OCI-M2 (cell line): ENCODE data around the gene MFAP1.
"Not testable (repeated sequence)": the region's sequence is repeated elsewhere in the genome, so short reads cannot be mapped to it uniquely, and the experiment has no call there.

ENCODE experiments used
- DNase-seq: peaks from one replicate; lab custom pipeline; 2025; ENCODE audit not compliant: unreplicated experiment; lab: John Stamatoyannopoulos, UW

MFAP1 gene

DNA sequence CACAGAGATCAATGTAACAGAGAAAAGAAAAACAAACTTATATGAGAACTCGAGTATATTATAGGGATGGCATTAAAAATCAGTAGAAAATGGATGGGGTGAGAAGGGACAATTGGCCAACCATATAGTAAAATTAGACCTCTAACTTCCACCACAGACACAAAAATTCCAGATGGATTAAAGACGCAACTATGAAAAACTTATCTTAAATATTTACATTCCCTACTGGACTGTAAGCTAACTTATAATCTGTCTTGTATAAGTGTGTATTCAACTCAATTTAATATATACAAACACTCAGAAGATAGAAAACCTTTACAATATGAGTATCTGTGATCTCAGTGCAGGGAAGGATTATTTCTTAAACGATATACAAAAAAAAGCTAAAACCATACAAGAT, 3.0 kb downstream of the MFAP1 start:
- no peak for DNase-seq

DNA sequence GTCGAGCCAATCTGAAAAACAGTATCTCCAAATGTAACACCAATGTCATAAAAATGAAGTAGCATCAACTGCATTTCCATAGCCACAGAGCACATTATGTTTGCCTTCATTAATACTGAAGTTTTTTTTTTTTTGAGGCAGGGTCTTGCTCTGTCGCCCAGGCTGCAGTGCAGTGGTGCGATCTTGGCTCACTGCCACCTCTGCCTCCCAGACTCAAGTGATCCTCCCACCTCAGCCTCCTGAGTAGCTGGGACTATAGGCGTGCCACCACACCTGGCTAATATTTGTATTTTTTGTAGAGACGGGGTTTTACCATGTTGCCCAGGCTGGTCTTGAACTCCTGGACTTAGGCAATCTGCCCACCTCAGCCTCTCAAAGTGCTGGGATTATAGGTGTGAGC, 9.4 kb downstream of the MFAP1 start:
- not testable (repeated sequence) for DNase-seq

DNA sequence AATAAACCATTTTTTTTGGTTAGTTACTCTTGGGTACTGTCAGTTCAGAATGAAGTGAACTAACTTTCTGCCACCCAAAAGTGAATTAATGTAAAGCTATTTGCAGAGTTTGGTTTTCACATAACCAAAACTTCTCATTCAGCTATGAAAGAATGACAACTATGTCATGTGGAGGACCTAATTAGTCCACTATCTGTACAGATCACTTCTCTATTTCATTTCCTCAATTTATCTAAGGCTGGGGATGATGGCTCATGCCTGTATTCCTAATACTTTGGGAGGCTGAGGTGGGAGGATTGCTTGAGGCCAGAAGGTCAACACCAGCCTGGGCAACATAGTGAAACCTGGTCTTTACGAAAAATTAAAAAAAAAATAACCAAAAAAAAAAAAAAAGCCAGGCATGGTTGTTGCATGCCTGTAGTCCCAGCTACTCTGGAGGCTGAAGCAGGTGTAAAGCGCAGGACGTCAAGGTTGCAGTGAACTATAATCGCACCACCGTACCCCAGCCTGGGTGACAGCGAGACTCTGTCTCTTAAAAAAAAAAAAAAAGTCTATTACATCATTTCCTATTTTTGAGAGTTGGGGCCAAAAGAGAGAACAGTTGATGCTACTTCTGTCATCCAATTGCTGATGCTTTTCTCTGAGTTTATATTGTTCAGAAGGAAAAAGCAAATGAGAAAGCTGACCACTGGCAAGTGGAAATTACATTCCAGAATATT, 15.4 kb downstream of the MFAP1 start:
- no peak for DNase-seq

DNA sequence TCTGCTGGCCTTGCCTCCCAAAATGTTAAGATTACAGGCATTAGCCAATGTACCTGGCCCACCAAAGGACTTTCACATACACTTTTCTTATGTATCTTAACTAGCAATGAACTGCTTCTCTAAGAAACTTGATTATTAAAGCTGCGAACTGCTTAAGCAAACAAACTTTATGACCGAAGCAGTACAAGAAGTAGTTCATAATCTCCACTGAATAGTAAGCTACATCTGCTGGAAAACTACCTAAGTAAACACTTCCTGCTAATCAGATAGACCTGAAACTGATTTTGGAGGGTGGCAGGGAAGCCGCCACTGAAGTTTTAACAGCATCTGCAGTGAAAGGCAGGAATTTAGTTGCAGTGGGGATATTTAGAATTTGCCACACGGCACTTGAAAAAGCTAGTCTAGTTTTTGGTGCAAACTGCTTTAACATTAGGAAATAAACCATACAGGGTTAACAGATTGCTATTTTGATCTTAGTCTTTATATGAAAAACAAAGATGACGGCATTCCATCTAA, 16.0 kb downstream of the MFAP1 start:
- no peak for DNase-seq

DNA sequence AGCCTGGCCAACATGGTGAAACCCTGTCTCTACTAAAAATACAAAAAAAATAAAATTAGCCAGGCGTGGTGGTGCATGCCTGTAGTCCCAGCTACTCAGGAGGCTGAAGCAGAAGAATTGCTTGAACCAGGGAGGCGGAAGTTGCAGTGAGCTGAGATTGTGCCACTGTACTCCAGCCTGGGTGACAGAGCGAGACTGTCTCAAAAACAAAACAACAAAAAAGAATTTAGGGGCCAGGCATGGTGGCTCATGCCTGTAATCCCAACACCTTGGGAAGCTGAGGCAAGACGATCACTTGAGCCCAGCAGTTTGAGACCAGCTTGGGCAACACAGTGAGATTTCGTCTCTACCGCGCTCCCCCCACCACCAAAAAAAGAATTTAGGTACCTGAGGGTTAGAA, 21.8 kb downstream of the MFAP1 start:
- not testable (repeated sequence) for DNase-seq

DNA sequence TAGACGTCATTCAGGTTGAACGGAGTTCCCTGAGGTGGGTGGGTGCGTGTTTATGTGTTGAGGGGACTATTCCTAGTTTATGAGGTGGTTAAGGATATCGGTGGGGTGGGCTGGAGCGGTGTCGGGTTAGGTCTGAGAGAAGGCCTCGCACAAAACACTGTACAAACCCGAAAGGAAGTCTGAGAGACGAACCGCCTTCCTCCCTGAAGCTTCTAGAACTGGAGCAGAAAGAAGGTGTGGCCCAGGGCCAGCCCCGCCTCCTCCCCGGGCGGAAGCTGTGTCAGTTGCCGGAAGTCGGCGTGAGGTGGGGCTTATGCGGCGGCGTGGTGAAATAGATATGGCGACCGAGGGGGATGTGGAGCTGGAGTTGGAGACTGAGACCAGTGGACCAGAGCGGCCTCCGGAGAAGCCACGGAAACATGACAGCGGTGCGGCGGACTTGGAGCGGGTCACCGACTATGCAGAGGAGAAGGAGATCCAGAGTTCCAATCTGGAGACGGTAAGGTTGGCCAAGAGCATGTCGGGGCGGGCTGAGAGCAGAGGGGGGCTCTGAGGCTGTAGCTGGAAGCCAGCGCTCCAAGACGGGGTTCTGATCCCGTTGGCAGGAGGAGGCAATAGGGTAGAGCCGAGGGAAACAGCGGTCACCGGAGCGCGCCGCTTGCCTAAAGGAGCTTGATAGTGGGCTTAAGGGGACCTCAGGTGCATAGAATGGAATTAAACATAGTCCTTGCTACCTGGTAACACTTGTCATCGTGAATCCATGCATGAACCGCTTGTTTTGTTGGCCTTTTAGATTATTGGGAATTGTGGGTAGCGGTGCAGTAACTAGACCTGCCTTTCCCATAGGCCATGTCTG, 24.0 kb downstream of the MFAP1 start, which contains the start of gene HYPK:
HYPK (plus strand) TSS at position 314 of the 856 bp plus-strand sequence; CDS start at position 338, 24 bp downstream.
- peak; percentile 34 for DNase-seq

DNA sequence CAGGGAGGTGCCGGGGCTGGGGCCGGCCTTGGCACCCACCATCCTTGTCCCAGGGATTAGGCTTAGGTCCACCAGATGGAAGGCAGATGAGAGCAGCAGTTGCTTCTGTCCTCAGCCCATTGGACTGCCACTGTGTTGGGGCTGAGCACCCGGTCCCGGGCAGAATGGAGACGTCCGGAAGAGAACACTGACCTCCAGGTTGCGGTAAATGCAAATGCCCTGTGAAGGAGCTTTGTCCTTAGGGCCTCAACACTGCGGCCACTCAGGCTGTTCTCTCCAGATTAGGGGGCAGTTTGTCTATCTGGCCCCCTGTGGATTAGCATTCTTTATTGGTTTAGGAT, 24.6 kb downstream of the MFAP1 start, which contains the start of gene SERINC4:
SERINC4 (minus strand) TSS at position 276 of the 341 bp plus-strand sequence; CDS start at position 42, 234 bp downstream.
- DNase-seq = no peak

DNA sequence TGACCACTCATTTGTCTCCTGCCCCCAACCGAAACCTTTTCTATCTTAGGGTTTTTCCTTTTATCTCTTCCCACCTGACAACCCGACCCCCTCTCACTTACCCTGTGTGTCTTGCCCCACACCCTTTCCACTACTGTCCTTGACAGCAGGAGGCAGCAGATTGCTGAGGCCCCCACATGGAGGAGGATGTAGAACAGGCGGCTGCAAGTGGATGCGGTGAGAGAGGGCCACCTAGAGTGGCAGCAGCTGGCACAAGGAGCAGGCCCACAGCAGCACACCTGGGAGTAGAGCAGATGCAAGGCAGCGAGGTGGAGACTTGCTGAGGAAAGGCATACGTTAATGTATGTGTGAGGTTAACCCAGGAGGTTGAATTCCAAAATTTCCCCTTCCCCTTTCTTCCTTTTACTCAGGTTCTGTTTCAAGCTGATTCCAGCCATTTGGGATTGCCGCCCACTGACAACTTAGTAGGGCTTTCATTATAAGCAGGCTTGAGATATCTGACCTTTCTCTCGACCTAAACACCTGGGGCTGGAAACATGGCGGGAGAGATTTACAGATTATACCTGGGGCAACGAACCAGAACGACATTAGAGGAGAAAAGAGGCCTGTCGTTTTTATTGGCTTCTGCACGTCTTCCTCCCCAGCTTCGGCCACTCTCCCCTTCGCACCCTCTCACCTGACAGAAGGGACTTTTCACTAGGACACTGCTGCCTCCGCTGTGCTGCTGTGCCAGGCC, 25.1 kb downstream of the MFAP1 start:
- DNase-seq = no peak

DNA sequence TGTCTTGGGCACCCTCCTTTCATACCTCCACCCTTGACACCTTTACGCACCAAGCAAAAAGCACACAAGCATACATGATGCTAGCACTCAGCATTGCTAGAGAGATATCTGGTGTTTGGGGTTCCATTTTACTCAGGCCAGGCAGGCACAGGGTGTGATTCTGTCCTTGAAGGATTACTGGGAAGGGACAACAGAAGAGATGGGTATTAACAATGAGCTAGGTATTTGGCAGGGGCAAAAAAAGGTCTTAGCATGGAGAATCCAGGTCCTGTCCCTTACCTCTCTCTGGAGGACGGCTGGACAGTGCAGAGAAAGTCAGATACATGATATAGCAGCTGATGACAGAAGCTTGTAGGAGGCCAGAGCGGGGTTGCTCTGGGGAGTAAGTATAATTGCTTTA, 27.9 kb downstream of the MFAP1 start:
- no peak for DNase-seq

DNA sequence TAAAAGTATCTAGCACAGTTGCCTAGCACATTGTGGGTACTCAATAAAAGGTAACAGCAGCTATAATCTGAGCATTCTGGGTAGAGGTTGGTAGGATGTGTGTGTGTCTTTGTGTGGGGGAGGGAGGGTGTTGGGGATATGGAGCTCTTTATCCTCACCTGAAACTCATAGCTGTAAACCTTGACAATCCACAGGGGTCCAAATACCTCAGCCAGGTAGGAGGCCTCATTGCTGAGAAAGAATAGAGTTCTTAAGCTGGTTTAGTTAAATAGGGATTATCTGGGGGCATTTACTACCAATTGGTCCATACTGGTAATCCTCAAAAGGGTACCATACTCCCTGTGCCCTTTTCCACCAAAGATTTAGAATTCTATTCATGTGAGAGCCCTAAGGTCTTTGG, 28.5 kb downstream of the MFAP1 start:
- DNase-seq = no peak

DNA sequence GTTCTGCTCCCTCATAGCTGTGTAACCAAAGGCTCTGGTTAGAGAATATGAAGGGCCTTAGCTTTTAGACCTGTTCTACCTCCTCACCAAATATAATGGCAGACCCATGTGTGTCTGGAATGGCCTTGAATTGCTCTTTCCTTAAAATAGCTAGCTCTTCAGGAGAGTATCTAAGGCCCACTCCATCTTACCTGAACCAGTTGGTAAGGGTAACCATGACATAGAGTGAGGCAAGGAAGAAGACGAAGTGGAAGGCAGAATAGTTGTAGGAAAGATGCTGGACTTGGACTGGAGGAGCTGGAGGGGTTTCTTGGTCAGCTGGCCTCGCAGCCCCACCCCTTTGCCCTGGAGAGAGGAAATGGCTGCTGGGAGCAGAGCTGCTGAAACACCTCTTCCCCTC, 29.3 kb downstream of the MFAP1 start:
- no peak for DNase-seq

DNA sequence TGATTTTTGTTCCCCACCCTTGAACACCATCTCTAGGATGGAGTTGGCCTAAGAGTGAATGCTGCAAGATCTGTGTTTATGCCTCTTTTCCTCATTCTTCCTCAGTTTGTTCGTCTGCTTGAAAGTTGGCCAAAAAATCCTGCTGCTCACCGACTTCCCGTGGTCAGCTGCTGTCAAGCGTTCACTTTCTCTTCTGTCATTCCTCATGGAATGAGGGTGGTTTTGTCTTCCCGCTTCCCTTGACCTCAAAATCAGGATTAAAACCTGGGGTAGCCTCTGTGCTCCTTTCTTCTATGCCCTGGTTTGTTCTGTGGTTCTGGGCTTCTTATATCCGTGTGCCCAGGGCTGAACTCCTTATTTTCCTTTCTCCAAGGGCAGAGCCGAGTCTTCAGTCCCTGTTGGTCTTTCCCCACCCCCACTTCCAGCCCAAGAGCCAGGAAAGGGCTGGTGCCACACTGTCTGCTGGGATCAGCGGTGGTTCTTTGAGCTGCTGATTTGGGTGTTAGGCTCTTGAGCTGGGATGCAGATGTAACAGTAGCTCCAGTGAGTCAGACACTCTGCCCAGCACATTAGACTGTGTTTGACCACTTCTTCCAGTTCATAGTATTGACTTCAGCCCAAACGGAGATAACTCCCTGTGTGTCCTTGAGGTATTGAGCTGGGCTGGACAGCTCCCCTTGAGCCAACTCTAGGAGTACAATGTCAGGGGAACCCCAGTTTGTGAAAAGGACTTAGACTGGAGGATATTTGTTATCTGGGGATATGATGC, 30.0 kb downstream of the MFAP1 start:
- DNase-seq = no peak

DNA sequence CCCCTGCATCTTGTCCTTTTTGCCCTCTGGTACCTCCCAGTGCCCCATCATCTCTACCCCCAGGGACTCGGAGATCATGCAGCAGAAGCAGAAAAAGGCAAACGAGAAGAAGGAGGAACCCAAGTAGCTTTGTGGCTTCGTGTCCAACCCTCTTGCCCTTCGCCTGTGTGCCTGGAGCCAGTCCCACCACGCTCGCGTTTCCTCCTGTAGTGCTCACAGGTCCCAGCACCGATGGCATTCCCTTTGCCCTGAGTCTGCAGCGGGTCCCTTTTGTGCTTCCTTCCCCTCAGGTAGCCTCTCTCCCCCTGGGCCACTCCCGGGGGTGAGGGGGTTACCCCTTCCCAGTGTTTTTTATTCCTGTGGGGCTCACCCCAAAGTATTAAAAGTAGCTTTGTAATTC, 30.8 kb downstream of the MFAP1 start:
- no peak for DNase-seq

DNA sequence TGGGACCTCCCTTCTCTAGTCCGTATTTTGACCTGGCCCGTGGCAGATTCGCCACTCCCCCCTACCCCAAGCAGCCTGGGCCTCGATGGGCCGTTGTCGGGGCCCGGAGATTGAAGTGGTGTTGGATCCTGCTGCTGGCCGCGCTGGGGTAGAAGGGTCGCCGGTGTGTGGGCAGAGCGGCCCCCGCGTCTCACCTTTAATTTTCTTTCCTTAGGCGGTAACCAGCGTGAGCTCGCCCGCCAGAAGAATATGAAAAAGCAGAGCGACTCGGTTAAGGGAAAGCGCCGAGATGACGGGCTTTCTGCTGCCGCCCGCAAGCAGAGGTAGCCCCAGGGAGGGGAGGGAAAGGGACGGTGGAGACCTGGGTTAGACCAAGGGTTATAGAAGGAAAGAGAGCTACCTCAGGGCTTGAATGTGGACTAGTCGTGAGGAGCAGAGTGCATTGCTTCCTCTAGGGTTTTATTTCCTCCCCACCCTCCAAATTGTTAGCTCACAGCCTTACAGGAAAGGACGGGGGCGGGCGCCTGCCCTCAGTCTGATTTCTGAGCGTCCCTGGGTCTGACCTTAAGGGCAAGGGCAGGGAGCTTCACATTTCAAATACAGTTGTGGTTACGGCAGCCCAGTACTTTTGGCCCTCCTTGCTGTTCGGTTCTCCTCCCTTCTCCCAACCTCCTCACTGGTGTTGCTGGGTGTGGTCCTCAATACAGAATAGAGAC, 31.6 kb downstream of the MFAP1 start:
- no peak for DNase-seq

DNA sequence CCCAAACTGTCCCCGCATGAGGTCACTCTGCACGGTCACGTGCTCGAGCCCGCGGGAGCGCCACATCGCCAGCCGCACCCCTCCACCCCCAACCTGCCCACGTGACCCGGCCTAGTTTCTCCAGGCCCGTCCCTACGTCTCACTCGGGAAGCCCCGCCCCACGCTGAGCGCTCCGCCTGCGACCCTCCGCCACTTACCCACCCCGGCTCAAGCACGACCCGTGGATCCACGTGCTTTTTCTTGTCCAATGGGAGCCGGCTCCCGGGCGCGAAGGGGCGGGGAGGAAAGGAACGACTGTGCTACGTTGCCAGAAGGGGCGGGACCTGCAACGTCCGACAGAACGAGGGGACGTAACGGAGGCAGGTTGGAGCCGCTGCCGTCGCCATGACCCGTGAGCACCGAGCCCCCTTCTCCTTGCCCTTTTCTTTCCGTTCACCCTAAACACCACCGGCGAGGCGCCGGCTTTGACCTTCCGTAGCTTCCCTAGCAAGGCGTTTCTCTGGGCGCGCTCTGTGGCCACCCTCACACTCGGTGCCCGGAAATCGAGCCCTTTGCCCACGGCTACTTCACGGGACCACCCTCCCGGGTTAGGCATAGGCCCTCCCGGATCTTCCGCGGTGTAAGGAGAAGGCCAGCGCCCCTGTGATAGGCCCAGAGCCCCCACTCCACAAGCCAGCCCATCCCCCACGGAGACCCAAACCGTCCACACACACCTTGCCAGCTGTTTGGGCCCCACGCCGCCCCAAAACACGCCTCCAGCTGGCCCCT, 32.3 kb downstream of the MFAP1 start, which contains the start of gene SERF2:
SERF2 (plus strand) TSS at position 328 of the 768 bp plus-strand sequence; CDS start at position 385, 57 bp downstream.
- peak; percentile 79 for DNase-seq

DNA sequence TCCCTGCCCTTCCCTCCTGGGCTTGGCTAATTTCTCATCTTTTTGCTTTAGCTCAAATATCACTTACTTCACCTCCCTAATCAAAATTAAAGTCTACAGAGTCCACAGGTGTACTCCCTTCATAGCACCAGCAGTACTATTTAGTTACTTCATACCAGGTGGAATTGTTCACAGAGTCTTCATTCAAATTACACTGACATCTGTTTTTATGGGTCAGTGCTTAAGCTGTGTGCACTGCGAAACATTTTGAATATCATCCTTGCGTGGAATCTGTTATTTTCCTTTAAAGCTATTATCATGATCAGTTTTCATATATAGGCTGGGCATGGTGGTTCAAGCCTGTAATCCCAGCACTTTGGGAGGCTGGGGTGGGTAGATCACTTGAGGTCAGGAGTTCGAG, 35.1 kb downstream of the MFAP1 start:
- DNase-seq = no peak

DNA sequence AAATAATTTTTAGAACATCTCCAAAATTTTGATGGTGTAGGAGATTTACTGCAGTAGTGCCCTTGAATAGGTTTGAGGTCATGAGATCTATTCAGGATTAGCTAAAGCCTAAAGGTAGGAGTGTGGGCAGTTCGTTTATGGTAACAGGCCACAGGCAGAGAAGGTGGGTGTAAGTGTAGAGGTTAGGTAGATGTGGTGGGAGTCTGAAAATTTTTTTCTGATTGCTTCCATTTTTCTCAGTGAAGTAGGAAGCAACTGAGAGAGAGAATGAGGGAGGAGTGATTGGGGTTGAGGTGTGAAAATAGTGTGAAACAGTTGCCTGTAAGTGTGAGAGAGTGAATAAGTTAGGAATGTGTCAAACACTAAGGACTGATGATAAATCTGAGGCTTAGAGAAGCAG, 45.5 kb downstream of the MFAP1 start:
- no peak for DNase-seq

DNA sequence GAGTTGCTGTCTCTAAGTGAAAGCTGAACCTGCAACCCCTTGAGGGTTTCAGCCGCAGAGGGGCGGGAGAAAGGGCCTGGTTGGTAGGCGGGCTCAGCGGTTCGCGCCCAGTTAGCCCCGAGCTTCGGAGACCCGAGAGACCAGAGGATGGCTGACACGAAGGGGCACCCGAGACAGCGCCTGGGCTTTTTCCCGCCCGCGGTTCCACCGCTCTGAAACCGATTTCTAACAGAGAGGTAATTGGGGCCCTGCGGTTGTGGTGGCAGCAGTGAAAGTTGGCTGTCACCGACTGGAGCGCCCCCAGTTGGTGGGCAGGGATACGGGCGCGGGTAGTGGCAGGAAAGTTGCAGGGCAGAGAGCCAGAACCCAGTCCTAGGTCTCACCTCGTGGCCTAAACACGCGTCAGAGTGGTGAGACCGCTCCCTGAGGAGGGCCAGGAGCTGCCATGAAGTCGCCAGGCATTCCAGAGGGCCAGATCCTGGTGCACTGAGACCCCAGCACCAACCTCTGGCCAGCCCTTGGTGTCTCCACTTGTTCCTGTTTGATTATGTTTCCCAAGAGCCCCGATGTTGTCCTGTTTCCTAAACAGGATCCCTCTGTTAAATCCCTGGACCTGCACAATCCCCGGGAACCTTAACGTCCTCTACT, 47.1 kb downstream of the MFAP1 start:
- DNase-seq = peak; percentile 92
